Osteocyte (in vitro differentiated cells): ENCODE measurements around the gene ZNF473. TPM values are rescaled to one million over a fixed set of nuclear protein-coding genes. Genes with fewer than 3 reads are reported as not detected.

Experiments used
- DNase-seq: peaks from one replicate; pipeline ENCODE4 v3.0.0; 2021; ENCODE audit warnings: mixed read lengths; ENCODE audit not compliant: unreplicated experiment; ENCODE audit errors: extremely low spot score
- H3K27ac Mint-ChIP-seq: one replicate; pipeline ENCODE4 v1.8.0; 2021; ENCODE audit warnings: mild to moderate bottlenecking, mixed read lengths; ENCODE audit not compliant: unreplicated experiment
- H3K27me3 Mint-ChIP-seq: one replicate; pipeline ENCODE4 v1.8.0; 2021; ENCODE audit warnings: mixed read lengths; ENCODE audit not compliant: unreplicated experiment
- H3K36me3 Mint-ChIP-seq: one replicate; pipeline ENCODE4 v1.8.0; 2021; ENCODE audit warnings: mixed read lengths; ENCODE audit not compliant: unreplicated experiment
- H3K4me1 Mint-ChIP-seq: one replicate; pipeline ENCODE4 v1.8.0; 2021; ENCODE audit warnings: mixed read lengths; ENCODE audit not compliant: unreplicated experiment
- H3K4me3 Mint-ChIP-seq: one replicate; pipeline ENCODE4 v1.8.0; 2021; ENCODE audit warnings: mild to moderate bottlenecking, moderate library complexity, mixed read lengths; ENCODE audit not compliant: unreplicated experiment
- H3K9me3 Mint-ChIP-seq: one replicate; pipeline ENCODE4 v1.8.0; 2021; ENCODE audit warnings: mixed read lengths; ENCODE audit not compliant: unreplicated experiment
- CTCF ChIP-seq: fragments of 200-600 bp; sonication (generic); IDR thresholded peaks from 2 replicates; pipeline ENCODE4 v1.5.0; 2021; ENCODE audit warnings: antibody characterized with exemption, mild to moderate bottlenecking, moderate library complexity
- long read RNA-seq: library from polyadenylated mRNA; unstranded; transcript quantifications from one replicate; pipeline ENCODE4 v2.0.0, GENCODE V29; 2021
- total RNA-seq: library from RNA; stranded (reverse); gene quantifications from 2 replicates; pipeline ENCODE4 v1.2.1, GENCODE V29; 2021

Gene ZNF473
- 9.8 and 10.4 TPM in 2 replicates for total RNA-seq
- long read RNA-seq, full-length matches to known transcripts, result 41 of 47 reads
- long read RNA-seq, partial matches to known transcripts, result 2 of 47 reads
- long read RNA-seq, other reads (novel, unspliced or antisense), result 4 of 47 reads

GRCh38 chr19:50025794-50026549, at the start of gene ZNF473:
Gene ZNF473, plus strand, starts transcription at chr19:50026005. Its CDS starts 5,078 bp downstream, at chr19:50031083.
- peak; percentile 97 for DNase-seq
- TF ChIP-seq CTCF, result no peak
- H3K9me3 Mint-ChIP-seq, result no peaks in the 10 kb centered on the region

GRCh38 chr19:49976496-49976895, 49.3 kb upstream of the ZNF473 start:
- no peak overlapping the region for H3K27ac Mint-ChIP-seq
- H3K9me3 Mint-ChIP-seq, result no peaks in the 10 kb centered on the region
- no peak overlapping the region for H3K4me3 Mint-ChIP-seq
- DNase-seq, result no peak
- TF ChIP-seq CTCF, result no peak
- H3K4me1 Mint-ChIP-seq, result no peaks in the 10 kb centered on the region
- H3K27me3 Mint-ChIP-seq, result no peaks in the 10 kb centered on the region
- H3K36me3 Mint-ChIP-seq, result peaks cover 1% of the 10 kb centered on the region

More at GRCh38 chr19:50025794-50026549, at the start of gene ZNF473:
- no peaks in the 10 kb centered on the region for H3K27me3 Mint-ChIP-seq
- peak within 1 kb of the TSS; percentile 100 for H3K4me3 Mint-ChIP-seq
- H3K27ac Mint-ChIP-seq, result peak within 1 kb of the TSS; percentile 100
- peaks cover 27% of the 10 kb centered on the region for H3K4me1 Mint-ChIP-seq
- H3K36me3 Mint-ChIP-seq, result no peaks in the 10 kb centered on the region

GRCh38 chr19:49977076-49977475, 48.7 kb upstream of the ZNF473 start:
- Mint-ChIP-seq H3K4me1 (no peaks in the 10 kb centered on the region), H3K9me3 (no peaks in the 10 kb centered on the region)

GRCh38 chr19:49977881-49978280, 47.9 kb upstream of the ZNF473 start:
- Mint-ChIP-seq H3K4me3 (no peak overlapping the region), H3K9me3 (no peaks in the 10 kb centered on the region), H3K36me3 (peaks cover 6% of the 10 kb centered on the region), H3K27ac (no peak overlapping the region), H3K4me1 (no peaks in the 10 kb centered on the region), H3K27me3 (no peaks in the 10 kb centered on the region)
- no peak for DNase-seq
- TF ChIP-seq CTCF, result no peak

More at GRCh38 chr19:49977076-49977475, 48.7 kb upstream of the ZNF473 start:
- no peak for DNase-seq
- Mint-ChIP-seq H3K4me3 (no peak overlapping the region), H3K27ac (no peak overlapping the region), H3K27me3 (no peaks in the 10 kb centered on the region), H3K36me3 (peaks cover 6% of the 10 kb centered on the region)
- no peak for TF ChIP-seq CTCF

GRCh38 chr19:49978324-49978723, 47.5 kb upstream of the ZNF473 start:
- no peak for DNase-seq
- no peaks in the 10 kb centered on the region for H3K27me3 Mint-ChIP-seq
- H3K4me3 Mint-ChIP-seq, result no peak overlapping the region

More at GRCh38 chr19:49978324-49978723, 47.5 kb upstream of the ZNF473 start:
- Mint-ChIP-seq H3K36me3 (peaks cover 6% of the 10 kb centered on the region), H3K4me1 (no peaks in the 10 kb centered on the region), H3K9me3 (no peaks in the 10 kb centered on the region), H3K27ac (no peak overlapping the region)
- no peak for TF ChIP-seq CTCF
